ENCODE results near the gene TUBB6.

Gene TUBB6

GRCh38 chr18:12307701-12308385 is at the start of gene TUBB6:
TSS of gene TUBB6 (plus strand) at chr18:12308241. CDS start at chr18:12308293, 52 bp downstream.
- Histone ChIP-seq H3K4me1 (ENCODE audit: control insufficient read depth in 1 of 2, insufficient read depth in 2 of 2, low read length in 2 of 2) (peaks cover 0 to 40% of the 10 kb centered on the region in 2 donors), H3K4me3 (ENCODE audit: low read depth in 1 of 2, low read length in 2 of 2) (peak within 1 kb of the TSS; percentile 72 to 75), H3K36me3 (ENCODE audit: control insufficient read depth in 1 of 2, insufficient read depth in 2 of 2, low read length in 2 of 2) (peaks cover 6 to 15% of the 10 kb centered on the region in 2 donors), H3K27ac (ENCODE audit: low read length) (peak within 1 kb of the TSS; percentile 85), H3K9me3 (ENCODE audit: control insufficient read depth in 1 of 2, low read length in 2 of 2) (peaks cover 0 to 3% of the 10 kb centered on the region in 2 donors), H3K27me3 (ENCODE audit: low read depth, low read length) (no peaks in the 10 kb centered on the region)

- Histone ChIP-seq H3K27me3 (ENCODE audit: low read depth, low read length) (peaks cover 15% of the 10 kb centered on the region), H3K27ac (ENCODE audit: low read length) (no peak overlapping the region), H3K36me3 (ENCODE audit: control insufficient read depth in 1 of 2, insufficient read depth in 2 of 2, low read length in 2 of 2) (no peaks in the 10 kb centered on the region), H3K4me3 (ENCODE audit: low read depth in 1 of 2, low read length in 2 of 2) (no peak overlapping the region), H3K4me1 (ENCODE audit: control insufficient read depth in 1 of 2, insufficient read depth in 2 of 2, low read length in 2 of 2) (peaks cover 0 to 9% of the 10 kb centered on the region in 2 donors), H3K9me3 (ENCODE audit: control insufficient read depth in 1 of 2, low read length in 2 of 2) (no peaks in the 10 kb centered on the region)
Measured at GRCh38 chr18:12258719-12259705, 49.0 kb upstream of the TUBB6 start.

DNA sequence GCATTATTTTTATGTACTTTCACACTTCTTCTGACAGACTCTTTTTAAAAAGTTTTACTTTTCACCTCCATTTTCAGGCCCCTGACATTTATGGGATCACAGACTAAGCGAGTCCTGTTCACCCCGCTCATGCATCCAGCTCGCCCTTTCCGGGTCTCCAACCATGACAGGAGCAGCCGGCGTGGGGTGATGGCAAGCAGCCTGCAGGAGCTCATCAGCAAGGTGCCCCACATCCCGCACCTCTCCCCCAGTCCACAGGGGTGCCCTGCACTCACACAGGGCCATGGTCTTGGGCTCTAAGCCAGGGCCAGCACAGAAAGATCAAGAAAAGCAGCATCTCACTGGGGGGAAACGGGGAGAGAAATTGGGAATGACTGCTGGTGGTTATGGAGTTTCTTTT is 45.3 kb upstream of the TUBB6 start:
- Histone ChIP-seq H3K4me1 (ENCODE audit: control insufficient read depth in 1 of 2, insufficient read depth in 2 of 2, low read length in 2 of 2) (no peaks in the 10 kb centered on the region), H3K27ac (ENCODE audit: low read length) (no peak overlapping the region), H3K9me3 (ENCODE audit: control insufficient read depth in 1 of 2, low read length in 2 of 2) (no peaks in the 10 kb centered on the region), H3K27me3 (ENCODE audit: low read depth, low read length) (no peaks in the 10 kb centered on the region), H3K4me3 (ENCODE audit: low read depth in 1 of 2, low read length in 2 of 2) (no peak overlapping the region), H3K36me3 (ENCODE audit: control insufficient read depth in 1 of 2, insufficient read depth in 2 of 2, low read length in 2 of 2) (no peaks in the 10 kb centered on the region)

- Histone ChIP-seq H3K27ac (ENCODE audit: low read length) (no peak overlapping the region), H3K4me3 (ENCODE audit: low read depth in 1 of 2, low read length in 2 of 2) (no peak overlapping the region), H3K27me3 (ENCODE audit: low read depth, low read length) (no peaks in the 10 kb centered on the region), H3K36me3 (ENCODE audit: control insufficient read depth in 1 of 2, insufficient read depth in 2 of 2, low read length in 2 of 2) (no peaks in the 10 kb centered on the region), H3K9me3 (ENCODE audit: control insufficient read depth in 1 of 2, low read length in 2 of 2) (no peaks in the 10 kb centered on the region), H3K4me1 (ENCODE audit: control insufficient read depth in 1 of 2, insufficient read depth in 2 of 2, low read length in 2 of 2) (no peaks in the 10 kb centered on the region)
Measured at GRCh38 chr18:12264864-12265263, 43.2 kb upstream of the TUBB6 start.

DNA sequence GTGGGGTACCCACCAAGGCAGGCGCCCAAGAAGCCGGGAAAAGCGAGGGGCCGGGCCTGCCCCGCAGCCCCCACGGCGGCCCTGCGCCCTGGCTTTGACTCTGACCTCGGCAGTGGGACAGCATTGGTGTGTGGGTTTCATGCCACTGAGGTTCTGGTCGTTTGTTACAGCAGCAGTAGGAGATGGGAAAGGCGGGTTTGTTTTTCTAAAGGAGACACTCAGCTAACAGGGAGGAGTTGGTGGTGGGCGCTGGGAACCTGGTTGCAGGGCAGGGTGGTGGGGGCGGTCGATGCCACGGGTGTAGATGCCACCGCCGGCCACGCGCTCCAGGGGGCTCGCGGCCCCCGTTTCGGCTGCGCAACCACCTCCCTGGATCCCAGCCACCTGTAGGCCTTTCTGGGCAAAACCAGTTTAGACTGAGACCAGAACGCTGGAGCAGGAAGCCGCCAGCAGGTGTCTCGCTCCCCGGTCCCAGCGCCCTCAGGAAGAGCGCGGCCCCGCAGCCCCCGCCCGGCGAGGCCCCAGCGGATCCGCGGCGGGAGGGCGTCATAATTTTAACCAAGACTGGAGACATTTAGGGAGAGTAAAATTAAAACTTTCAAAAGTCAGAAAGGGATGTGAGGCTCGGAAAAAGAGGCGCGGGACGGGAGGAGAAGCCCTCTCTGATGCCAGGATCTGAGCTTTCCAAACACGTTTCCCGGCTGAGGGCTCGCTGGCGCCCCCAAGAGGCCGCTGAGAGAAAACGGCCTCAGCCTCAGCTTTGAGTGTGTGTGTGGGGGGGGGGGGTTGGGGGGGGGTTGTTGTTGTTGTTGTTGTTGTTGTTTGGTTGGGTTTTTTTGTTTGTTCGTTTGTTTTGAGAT is 36.4 kb upstream of the TUBB6 start:
- Histone ChIP-seq H3K27ac (ENCODE audit: low read length) (no peak overlapping the region), H3K36me3 (ENCODE audit: control insufficient read depth in 1 of 2, insufficient read depth in 2 of 2, low read length in 2 of 2) (no peaks in the 10 kb centered on the region), H3K27me3 (ENCODE audit: low read depth, low read length) (no peaks in the 10 kb centered on the region), H3K4me1 (ENCODE audit: control insufficient read depth in 1 of 2, insufficient read depth in 2 of 2, low read length in 2 of 2) (peaks cover 0 to 4% of the 10 kb centered on the region in 2 donors), H3K9me3 (ENCODE audit: control insufficient read depth in 1 of 2, low read length in 2 of 2) (no peaks in the 10 kb centered on the region), H3K4me3 (ENCODE audit: low read depth in 1 of 2, low read length in 2 of 2) (peak overlapping the region; percentile 33 to 61)

GRCh38 chr18:12274793-12275192 is 33.2 kb upstream of the TUBB6 start:
- no peaks in the 10 kb centered on the region for H3K9me3 ChIP-seq (ENCODE audit: control insufficient read depth in 1 of 2, low read length in 2 of 2)
- H3K4me3 ChIP-seq (ENCODE audit: low read depth in 1 of 2, low read length in 2 of 2) = no peak overlapping the region
- H3K4me1 ChIP-seq (ENCODE audit: control insufficient read depth in 1 of 2, insufficient read depth in 2 of 2, low read length in 2 of 2) = peaks cover 6 to 11% of the 10 kb centered on the region in 2 donors
- no peak overlapping the region for H3K27ac ChIP-seq (ENCODE audit: low read length)
- H3K36me3 ChIP-seq (ENCODE audit: control insufficient read depth in 1 of 2, insufficient read depth in 2 of 2, low read length in 2 of 2) = no peaks in the 10 kb centered on the region
- no peaks in the 10 kb centered on the region for H3K27me3 ChIP-seq (ENCODE audit: low read depth, low read length)

- H3K36me3 ChIP-seq (ENCODE audit: control insufficient read depth in 1 of 2, insufficient read depth in 2 of 2, low read length in 2 of 2) = no peaks in the 10 kb centered on the region
- no peak overlapping the region for H3K27ac ChIP-seq (ENCODE audit: low read length)
- H3K4me3 ChIP-seq (ENCODE audit: low read depth in 1 of 2, low read length in 2 of 2) = no peak overlapping the region
- H3K27me3 ChIP-seq (ENCODE audit: low read depth, low read length) = no peaks in the 10 kb centered on the region
- no peaks in the 10 kb centered on the region for H3K9me3 ChIP-seq (ENCODE audit: control insufficient read depth in 1 of 2, low read length in 2 of 2)
- H3K4me1 ChIP-seq (ENCODE audit: control insufficient read depth in 1 of 2, insufficient read depth in 2 of 2, low read length in 2 of 2) = peaks cover 6 to 7% of the 10 kb centered on the region in 2 donors
Measured at GRCh38 chr18:12276736-12277554, 31.1 kb upstream of the TUBB6 start.

DNA sequence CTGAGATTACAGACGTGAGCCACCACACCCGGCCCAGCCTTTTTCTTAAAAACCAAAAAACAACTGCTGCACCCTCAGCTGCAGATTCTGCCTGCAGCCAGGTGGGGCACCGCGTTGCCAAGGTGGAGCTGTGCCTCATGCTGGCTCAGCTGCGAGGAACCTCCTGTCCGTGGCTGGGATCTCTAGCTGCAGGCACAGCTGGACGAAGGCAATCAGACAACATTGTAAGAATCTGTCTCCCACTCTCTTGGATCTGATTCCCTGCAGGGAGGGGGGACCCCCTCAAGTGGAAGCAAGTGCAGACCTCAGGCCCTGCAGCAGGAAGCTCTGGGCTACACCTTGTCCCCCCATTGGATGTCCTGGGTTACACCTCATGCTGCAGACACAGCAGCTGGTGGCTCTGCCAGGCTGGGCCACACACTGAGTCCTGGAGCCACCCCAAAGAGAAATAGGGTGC is 29.8 kb upstream of the TUBB6 start:
- H3K4me3 ChIP-seq (ENCODE audit: low read depth in 1 of 2, low read length in 2 of 2) = peak overlapping the region; percentile 52 to 56
- H3K9me3 ChIP-seq (ENCODE audit: control insufficient read depth in 1 of 2, low read length in 2 of 2) = no peaks in the 10 kb centered on the region
- H3K36me3 ChIP-seq (ENCODE audit: control insufficient read depth in 1 of 2, insufficient read depth in 2 of 2, low read length in 2 of 2) = no peaks in the 10 kb centered on the region
- H3K4me1 ChIP-seq (ENCODE audit: control insufficient read depth in 1 of 2, insufficient read depth in 2 of 2, low read length in 2 of 2) = peaks cover 6 to 7% of the 10 kb centered on the region in 2 donors
- peak overlapping the region; percentile 99 for H3K27ac ChIP-seq (ENCODE audit: low read length)
- H3K27me3 ChIP-seq (ENCODE audit: low read depth, low read length) = no peaks in the 10 kb centered on the region

DNA sequence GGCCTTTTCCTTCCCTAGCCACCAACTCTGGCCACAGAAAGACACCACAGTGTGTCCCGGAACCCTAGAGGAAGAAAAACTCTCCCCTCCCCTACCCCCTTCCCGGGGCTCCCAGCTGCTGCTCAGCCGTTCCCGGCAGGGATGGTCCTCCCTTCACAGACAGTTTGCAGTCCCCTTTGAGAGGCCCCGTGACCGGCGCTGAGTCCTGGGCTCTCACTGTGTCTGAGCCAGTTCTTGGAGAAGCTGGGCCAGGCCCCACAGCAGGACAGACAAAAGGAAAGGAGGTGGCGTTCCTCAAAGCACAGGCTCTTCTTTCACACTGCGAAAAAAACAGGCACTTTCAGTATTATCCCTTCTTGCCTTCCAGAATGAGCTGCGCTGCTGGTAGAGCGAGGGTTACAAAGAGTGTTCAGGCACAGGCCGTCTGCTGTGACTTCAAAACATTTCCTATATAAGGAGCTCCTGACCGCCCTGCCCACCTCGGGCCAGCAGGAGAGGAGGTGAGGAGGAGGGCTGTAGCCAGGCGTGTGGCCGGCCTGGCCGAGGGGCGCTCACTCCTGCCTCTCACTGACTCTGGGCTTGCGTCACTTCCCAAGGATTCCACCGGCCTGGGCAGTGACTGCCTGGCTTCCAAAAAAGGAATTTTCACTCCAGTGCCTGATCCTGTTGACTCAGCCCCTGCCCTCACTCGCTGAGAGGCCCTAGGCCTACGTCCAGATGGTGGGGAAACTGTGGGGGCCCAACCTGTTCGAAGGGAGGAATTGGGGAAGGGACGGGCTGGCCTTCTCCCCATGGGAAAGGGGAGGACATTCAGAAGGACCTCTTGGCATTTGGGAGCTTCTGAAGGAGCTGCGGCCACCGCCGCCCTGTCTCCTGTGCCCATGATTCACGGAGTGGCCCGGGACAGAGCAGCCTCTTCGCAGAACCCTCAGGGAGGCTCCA is 29.0 kb upstream of the TUBB6 start:
- peaks cover 6 to 7% of the 10 kb centered on the region in 2 donors for H3K4me1 ChIP-seq (ENCODE audit: control insufficient read depth in 1 of 2, insufficient read depth in 2 of 2, low read length in 2 of 2)
- H3K4me3 ChIP-seq (ENCODE audit: low read depth in 1 of 2, low read length in 2 of 2) = peak overlapping the region; percentile 52 to 56
- H3K27ac ChIP-seq (ENCODE audit: low read length) = peak overlapping the region; percentile 99

More for the DNA sequence above, 29.0 kb upstream of the TUBB6 start:
- H3K36me3 ChIP-seq (ENCODE audit: control insufficient read depth in 1 of 2, insufficient read depth in 2 of 2, low read length in 2 of 2) = no peaks in the 10 kb centered on the region
- H3K9me3 ChIP-seq (ENCODE audit: control insufficient read depth in 1 of 2, low read length in 2 of 2) = no peaks in the 10 kb centered on the region
- H3K27me3 ChIP-seq (ENCODE audit: low read depth, low read length) = no peaks in the 10 kb centered on the region
